Measurements from ENCODE around the gene BGLAP.

The BGLAP gene

DNA sequence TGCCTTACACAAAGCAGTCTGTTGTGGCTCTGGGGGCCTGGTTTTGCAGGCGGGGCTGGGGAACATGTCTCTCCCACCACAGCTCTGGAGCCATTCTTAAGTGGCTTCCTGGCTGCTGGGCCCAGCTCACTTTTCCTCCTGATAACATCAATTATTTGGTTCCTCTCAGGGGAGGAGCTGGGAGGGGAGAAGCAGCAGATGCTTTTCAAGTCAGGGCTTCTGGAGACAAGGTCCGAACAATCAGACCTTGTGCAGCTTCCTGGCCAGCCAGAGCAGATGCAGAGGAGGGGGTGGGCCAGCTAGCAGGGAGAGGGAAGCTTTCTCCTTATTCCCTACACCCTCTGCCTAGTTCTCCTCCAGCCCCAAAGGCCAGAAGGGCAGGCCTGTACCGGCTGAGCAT lies 9.5 kb downstream of the BGLAP start:
- DNase-seq (no peak), ATAC-seq (ENCODE audit: insufficient read depth, low read depth) (no peak)
- Histone ChIP-seq H3K36me3 (ENCODE audit: insufficient read depth, low read length) (peaks cover 71% of the 10 kb centered on the region), H3K9me3 (ENCODE audit: insufficient read depth, low read length, severe bottlenecking) (no peaks in the 10 kb centered on the region), H4K20me1 (ENCODE audit: insufficient read depth, low read length) (peaks cover 16% of the 10 kb centered on the region), H3K4me2 (ENCODE audit: insufficient read depth, low read length) (no peak overlapping the region), H3K9ac (ENCODE audit: low read depth, low read length) (no peak overlapping the region), H3K27ac (ENCODE audit: low read length) (no peak overlapping the region), H3K79me2 (ENCODE audit: insufficient read depth, low read length) (no peaks in the 10 kb centered on the region), H2AFZ (ENCODE audit: low read depth, low read length) (no peak overlapping the region), H3K27me3 (ENCODE audit: insufficient read depth, low read length, poor library complexity) (no peaks in the 10 kb centered on the region), H3K4me1 (ENCODE audit: insufficient read depth, low read length) (no peaks in the 10 kb centered on the region), H3K4me3 (ENCODE audit: low read depth in 1 of 2, low read length in 2 of 2) (no peak overlapping the region)
- TF ChIP-seq, protein P1, sequence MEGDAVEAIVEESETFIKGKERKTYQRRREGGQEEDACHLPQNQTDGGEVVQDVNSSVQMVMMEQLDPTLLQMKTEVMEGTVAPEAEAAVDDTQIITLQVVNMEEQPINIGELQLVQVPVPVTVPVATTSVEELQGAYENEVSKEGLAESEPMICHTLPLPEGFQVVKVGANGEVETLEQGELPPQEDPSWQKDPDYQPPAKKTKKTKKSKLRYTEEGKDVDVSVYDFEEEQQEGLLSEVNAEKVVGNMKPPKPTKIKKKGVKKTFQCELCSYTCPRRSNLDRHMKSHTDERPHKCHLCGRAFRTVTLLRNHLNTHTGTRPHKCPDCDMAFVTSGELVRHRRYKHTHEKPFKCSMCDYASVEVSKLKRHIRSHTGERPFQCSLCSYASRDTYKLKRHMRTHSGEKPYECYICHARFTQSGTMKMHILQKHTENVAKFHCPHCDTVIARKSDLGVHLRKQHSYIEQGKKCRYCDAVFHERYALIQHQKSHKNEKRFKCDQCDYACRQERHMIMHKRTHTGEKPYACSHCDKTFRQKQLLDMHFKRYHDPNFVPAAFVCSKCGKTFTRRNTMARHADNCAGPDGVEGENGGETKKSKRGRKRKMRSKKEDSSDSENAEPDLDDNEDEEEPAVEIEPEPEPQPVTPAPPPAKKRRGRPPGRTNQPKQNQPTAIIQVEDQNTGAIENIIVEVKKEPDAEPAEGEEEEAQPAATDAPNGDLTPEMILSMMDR (IDR thresholded peaks at IDR 0.05; ENCODE audit: borderline replicate concordance, extremely low read depth, low read length, poor library complexity, severe bottlenecking), result no peak
- no peak for TF ChIP-seq EZH2 (IDR thresholded peaks at IDR 0.05; ENCODE audit: borderline replicate concordance, low read depth, low read length, severe bottlenecking)

DNA sequence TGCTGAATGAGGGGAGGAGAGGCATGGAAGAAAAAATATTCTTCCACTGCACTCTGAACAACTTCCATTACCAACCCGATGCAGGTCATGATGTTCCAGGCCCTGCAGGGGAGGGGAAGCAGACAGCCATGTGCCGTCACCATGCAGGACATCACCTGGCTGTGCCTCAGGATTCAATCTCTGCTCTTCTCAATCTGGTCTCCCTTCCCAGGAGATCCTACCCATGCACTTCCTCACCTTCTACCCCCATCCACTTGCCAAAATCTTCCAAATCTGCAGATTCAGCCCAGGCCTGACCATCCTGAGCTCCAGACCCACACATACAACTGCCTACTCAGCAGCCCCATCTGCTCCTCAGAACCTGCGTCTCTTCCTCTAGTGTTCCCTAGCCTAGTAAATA lies 11.7 kb downstream of the BGLAP start:
- Histone ChIP-seq H2AFZ (ENCODE audit: low read depth, low read length) (no peak overlapping the region), H3K79me2 (ENCODE audit: insufficient read depth, low read length) (no peaks in the 10 kb centered on the region), H3K27me3 (ENCODE audit: insufficient read depth, low read length, poor library complexity) (no peaks in the 10 kb centered on the region), H3K9me3 (ENCODE audit: insufficient read depth, low read length, severe bottlenecking) (no peaks in the 10 kb centered on the region), H3K9ac (ENCODE audit: low read depth, low read length) (no peak overlapping the region), H3K4me2 (ENCODE audit: insufficient read depth, low read length) (no peak overlapping the region), H3K27ac (ENCODE audit: low read length) (no peak overlapping the region), H3K4me1 (ENCODE audit: insufficient read depth, low read length) (no peaks in the 10 kb centered on the region), H3K36me3 (ENCODE audit: insufficient read depth, low read length) (peaks cover 90% of the 10 kb centered on the region), H4K20me1 (ENCODE audit: insufficient read depth, low read length) (peaks cover 13% of the 10 kb centered on the region), H3K4me3 (ENCODE audit: low read depth in 1 of 2, low read length in 2 of 2) (no peak overlapping the region)
- ATAC-seq (ENCODE audit: insufficient read depth, low read depth) (no peak), DNase-seq (no peak)
- TF ChIP-seq EZH2 (IDR thresholded peaks at IDR 0.05; ENCODE audit: borderline replicate concordance, low read depth, low read length, severe bottlenecking), result no peak
- TF ChIP-seq, protein P1 (IDR thresholded peaks at IDR 0.05; ENCODE audit: borderline replicate concordance, extremely low read depth, low read length, poor library complexity, severe bottlenecking), result no peak

DNA sequence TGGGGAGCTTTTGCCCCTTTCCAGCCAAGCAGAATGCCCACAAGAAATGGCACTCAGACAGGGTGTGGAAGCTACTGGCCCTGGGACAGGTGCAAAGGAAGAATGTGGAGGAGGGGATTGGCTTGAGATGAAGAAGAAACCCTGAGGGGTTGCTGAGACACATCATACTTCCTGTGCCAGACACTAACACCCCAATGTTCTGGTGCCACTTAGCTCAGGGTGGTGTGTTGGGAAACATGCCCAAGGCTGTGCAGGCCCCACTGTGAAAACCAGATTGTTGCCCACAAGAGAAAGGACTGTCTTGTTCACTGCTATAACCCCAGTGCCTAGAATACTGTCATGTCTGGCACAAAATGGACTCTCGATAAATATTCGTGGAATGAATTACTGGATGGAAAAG lies 15.7 kb downstream of the BGLAP start:
- H3K27me3 ChIP-seq (ENCODE audit: insufficient read depth, low read length, poor library complexity), result no peaks in the 10 kb centered on the region
- no peak overlapping the region for H3K4me3 ChIP-seq (ENCODE audit: low read depth in 1 of 2, low read length in 2 of 2)
- H3K27ac ChIP-seq (ENCODE audit: low read length), result no peak overlapping the region
- no peaks in the 10 kb centered on the region for H3K4me1 ChIP-seq (ENCODE audit: insufficient read depth, low read length)
- no peaks in the 10 kb centered on the region for H3K79me2 ChIP-seq (ENCODE audit: insufficient read depth, low read length)
- DNase-seq (no peak), ATAC-seq (ENCODE audit: insufficient read depth, low read depth) (no peak)
- H3K9me3 ChIP-seq (ENCODE audit: insufficient read depth, low read length, severe bottlenecking), result no peaks in the 10 kb centered on the region
- H4K20me1 ChIP-seq (ENCODE audit: insufficient read depth, low read length), result peaks cover 3% of the 10 kb centered on the region; the same call in 1 of the 2 replicates
- H2AFZ ChIP-seq (ENCODE audit: low read depth, low read length), result no peak overlapping the region
- H3K36me3 ChIP-seq (ENCODE audit: insufficient read depth, low read length), result peaks cover 88% of the 10 kb centered on the region
- TF ChIP-seq, protein P1 (IDR thresholded peaks at IDR 0.05; ENCODE audit: borderline replicate concordance, extremely low read depth, low read length, poor library complexity, severe bottlenecking), result no peak
- no peak for TF ChIP-seq EZH2 (IDR thresholded peaks at IDR 0.05; ENCODE audit: borderline replicate concordance, low read depth, low read length, severe bottlenecking)
- no peak overlapping the region for H3K9ac ChIP-seq (ENCODE audit: low read depth, low read length)
- H3K4me2 ChIP-seq (ENCODE audit: insufficient read depth, low read length), result no peak overlapping the region

DNA sequence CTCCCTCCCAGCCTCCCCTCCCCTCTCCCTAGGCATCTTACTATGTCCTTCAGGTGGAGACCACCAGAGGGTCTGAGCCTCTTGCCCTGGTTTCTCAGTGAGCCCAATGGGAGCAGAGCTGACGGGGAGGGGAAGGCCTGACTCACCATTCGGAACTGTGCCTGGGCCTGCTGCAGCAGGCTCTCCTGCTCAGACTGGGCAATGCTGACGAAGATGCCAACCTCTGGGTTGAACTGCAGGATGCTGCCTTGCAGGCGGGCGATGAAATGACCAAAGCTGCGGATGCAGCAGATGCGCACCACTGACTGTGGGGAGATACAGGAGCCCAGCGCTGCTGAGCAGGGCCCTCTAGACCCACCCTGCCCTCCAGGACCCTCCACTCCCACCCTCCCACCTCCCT lies 16.9 kb downstream of the BGLAP start:
- TF ChIP-seq EZH2 (IDR thresholded peaks at IDR 0.05; ENCODE audit: borderline replicate concordance, low read depth, low read length, severe bottlenecking), result no peak
- TF ChIP-seq, protein P1 (IDR thresholded peaks at IDR 0.05; ENCODE audit: borderline replicate concordance, extremely low read depth, low read length, poor library complexity, severe bottlenecking), result no peak
- ATAC-seq (ENCODE audit: insufficient read depth, low read depth), result no peak
- no peak overlapping the region for H3K27ac ChIP-seq (ENCODE audit: low read length)
- H3K9me3 ChIP-seq (ENCODE audit: insufficient read depth, low read length, severe bottlenecking), result no peaks in the 10 kb centered on the region
- no peak overlapping the region for H3K4me3 ChIP-seq (ENCODE audit: low read depth in 1 of 2, low read length in 2 of 2)
- peaks cover 3% of the 10 kb centered on the region; the same call in 1 of the 2 replicates for H4K20me1 ChIP-seq (ENCODE audit: insufficient read depth, low read length)
- DNase-seq, result no peak
- H3K36me3 ChIP-seq (ENCODE audit: insufficient read depth, low read length), result peaks cover 88% of the 10 kb centered on the region
- no peaks in the 10 kb centered on the region for H3K4me1 ChIP-seq (ENCODE audit: insufficient read depth, low read length)
- no peak overlapping the region for H3K9ac ChIP-seq (ENCODE audit: low read depth, low read length)
- H2AFZ ChIP-seq (ENCODE audit: low read depth, low read length), result no peak overlapping the region
- no peak overlapping the region for H3K4me2 ChIP-seq (ENCODE audit: insufficient read depth, low read length)
- H3K79me2 ChIP-seq (ENCODE audit: insufficient read depth, low read length), result no peaks in the 10 kb centered on the region
- H3K27me3 ChIP-seq (ENCODE audit: insufficient read depth, low read length, poor library complexity), result no peaks in the 10 kb centered on the region

All from DND-41 (cell line).